ENCODE results near the gene EXOC3L2. TPM values are rescaled to one million over a fixed set of nuclear protein-coding genes. Genes with fewer than 3 reads are reported as not detected.

EXOC3L2 gene
- total RNA-seq, 1 donor from 2014 or later = not detected

- no peaks in the 10 kb centered on the region for H3K36me3 ChIP-seq (ENCODE audit: control insufficient read depth, insufficient read depth, low read length)
- DNase-seq (ENCODE audit: low read depth) = no peak
- no peak for TF ChIP-seq CTCF (IDR thresholded peaks at IDR 0.05; ENCODE audit: insufficient read depth, low read length, severe bottlenecking)
- no peak for FAIRE-seq
- no peaks in the 10 kb centered on the region for H3K27me3 ChIP-seq (ENCODE audit: control insufficient read depth, insufficient read depth, low read length)
- H3K4me3 ChIP-seq (ENCODE audit: low read depth, low read length) = no peak overlapping the region
Measured at GRCh38 chr19:45224645-45225044, 20.6 kb downstream of the EXOC3L2 start.

- DNase-seq (ENCODE audit: low read depth) (no peak), FAIRE-seq (no peak)
- no peak for TF ChIP-seq CTCF (IDR thresholded peaks at IDR 0.05; ENCODE audit: insufficient read depth, low read length, severe bottlenecking)
- Histone ChIP-seq H3K36me3 (ENCODE audit: control insufficient read depth, insufficient read depth, low read length) (no peaks in the 10 kb centered on the region), H3K27me3 (ENCODE audit: control insufficient read depth, insufficient read depth, low read length) (no peaks in the 10 kb centered on the region), H3K4me3 (ENCODE audit: low read depth, low read length) (no peak overlapping the region)
Measured at GRCh38 chr19:45223879-45224278, 21.3 kb downstream of the EXOC3L2 start.

- FAIRE-seq (no peak), DNase-seq (ENCODE audit: low read depth) (no peak)
- no peak overlapping the region for H3K4me3 ChIP-seq (ENCODE audit: low read depth, low read length)
- no peaks in the 10 kb centered on the region for H3K36me3 ChIP-seq (ENCODE audit: control insufficient read depth, insufficient read depth, low read length)
- no peak for TF ChIP-seq CTCF (IDR thresholded peaks at IDR 0.05; ENCODE audit: insufficient read depth, low read length, severe bottlenecking)
- peaks cover 4% of the 10 kb centered on the region for H3K27me3 ChIP-seq (ENCODE audit: control insufficient read depth, insufficient read depth, low read length)
Measured at GRCh38 chr19:45222724-45223123, 22.5 kb downstream of the EXOC3L2 start.

GRCh38 chr19:45218911-45219743, 26.1 kb downstream of the EXOC3L2 start:
- H3K4me3 ChIP-seq (ENCODE audit: low read depth, low read length) = no peak overlapping the region
- no peaks in the 10 kb centered on the region for H3K36me3 ChIP-seq (ENCODE audit: control insufficient read depth, insufficient read depth, low read length)
- DNase-seq (ENCODE audit: low read depth) (no peak), FAIRE-seq (no peak)
- H3K27me3 ChIP-seq (ENCODE audit: control insufficient read depth, insufficient read depth, low read length) = peaks cover 13% of the 10 kb centered on the region
- no peak for TF ChIP-seq CTCF (IDR thresholded peaks at IDR 0.05; ENCODE audit: insufficient read depth, low read length, severe bottlenecking)

- DNase-seq (ENCODE audit: low read depth) = no peak
- no peak for FAIRE-seq
- no peaks in the 10 kb centered on the region for H3K36me3 ChIP-seq (ENCODE audit: control insufficient read depth, insufficient read depth, low read length)
- TF ChIP-seq CTCF (IDR thresholded peaks at IDR 0.05; ENCODE audit: insufficient read depth, low read length, severe bottlenecking) = no peak
- H3K4me3 ChIP-seq (ENCODE audit: low read depth, low read length) = no peak overlapping the region
- H3K27me3 ChIP-seq (ENCODE audit: control insufficient read depth, insufficient read depth, low read length) = peaks cover 13% of the 10 kb centered on the region
Measured at GRCh38 chr19:45218426-45218825, 26.8 kb downstream of the EXOC3L2 start.

DNA sequence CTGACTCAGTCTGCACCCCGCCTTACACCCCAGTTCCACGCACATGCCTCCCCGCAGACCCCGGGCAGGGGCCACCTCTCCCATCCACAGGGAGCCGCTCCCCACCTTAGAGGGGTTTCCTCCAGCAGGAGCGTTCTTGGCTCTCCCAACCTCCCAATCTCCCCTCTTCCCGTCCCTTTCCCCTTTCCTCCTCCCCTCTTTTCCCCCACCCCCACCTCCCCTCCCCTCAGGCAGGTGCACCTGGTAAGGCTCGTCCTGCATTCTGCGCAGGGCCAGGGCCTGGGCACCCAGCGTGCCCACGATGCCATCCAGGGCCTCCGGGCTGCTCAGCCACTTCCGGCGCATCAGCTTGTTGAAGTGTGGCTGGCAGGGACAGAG, 27.3 kb downstream of the EXOC3L2 start:
- no peak for TF ChIP-seq CTCF (IDR thresholded peaks at IDR 0.05; ENCODE audit: insufficient read depth, low read length, severe bottlenecking)
- Histone ChIP-seq H3K27me3 (ENCODE audit: control insufficient read depth, insufficient read depth, low read length) (peaks cover 13% of the 10 kb centered on the region), H3K4me3 (ENCODE audit: low read depth, low read length) (no peak overlapping the region), H3K36me3 (ENCODE audit: control insufficient read depth, insufficient read depth, low read length) (no peaks in the 10 kb centered on the region)
- no peak for FAIRE-seq
- no peak for DNase-seq (ENCODE audit: low read depth)

All from bronchial epithelial cell (primary cell).